OCI-LY3 (cell line): Measurements from ENCODE around the gene GDI1.

Experiments used
- H2AFZ ChIP-seq: fragments of 200-600, 300-600 bp; shearing (Covaris generic); 2 replicates; pipeline ENCODE4 v1.6.0; 2014; ENCODE audit warnings: antibody characterized with exemption, low read depth, low read length
- H3K27ac ChIP-seq: fragments of 200-600, 300-600 bp; sonication (generic); 2 replicates; pipeline ENCODE4 v1.5.1; 2014; ENCODE audit warnings: mild to moderate bottlenecking, low read length, moderate library complexity, mixed read lengths
- H3K27me3 ChIP-seq: fragments of 200-600, 300-600 bp; sonication (generic); 2 replicates; pipeline ENCODE4 v1.6.1; 2014; ENCODE audit warnings: low read depth, low read length, mixed read lengths
- H3K36me3 ChIP-seq: fragments of 200-600, 300-600 bp; sonication (generic); replicated peaks from 2 replicates; pipeline ENCODE3; 2014; ENCODE audit warnings: low read depth, low read length, mixed read lengths
- H3K4me1 ChIP-seq: fragments of 300-600, 200-600 bp; sonication (generic); 2 replicates; pipeline ENCODE4 v1.6.1; 2014; ENCODE audit warnings: low read length, mixed read lengths
- H3K4me2 ChIP-seq: fragments of 200-600, 300-600 bp; sonication (generic); 2 replicates; pipeline ENCODE4 v1.6.1; 2014; ENCODE audit warnings: low read length, mixed read lengths
- H3K4me3 ChIP-seq: fragments of 300-600, 200-600 bp; sonication (generic); 2 replicates; pipeline ENCODE4 v1.5.1; 2014; ENCODE audit warnings: antibody characterized with exemption, mild to moderate bottlenecking, low read length, moderate library complexity
- H3K79me2 ChIP-seq: fragments of 300-600, 200-600 bp; shearing (Covaris generic); 2 replicates; pipeline ENCODE4 v1.6.1; 2014; ENCODE audit warnings: mild to moderate bottlenecking, low read length, mixed read lengths
- H3K9ac ChIP-seq: fragments of 300-600, 200-600 bp; shearing (Covaris generic); 2 replicates; pipeline ENCODE4 v1.6.0; 2014; ENCODE audit warnings: mild to moderate bottlenecking, low read length, moderate library complexity
- H3K9me3 ChIP-seq: fragments of 200-600, 300-600 bp; shearing (Covaris generic); 2 replicates; pipeline ENCODE4 v1.6.1; 2014; ENCODE audit warnings: low read length, mixed read lengths; ENCODE audit not compliant: insufficient read depth
- H4K20me1 ChIP-seq: fragments of 200-600, 300-600 bp; sonication (generic); 2 replicates; pipeline ENCODE4 v1.6.1; 2016; ENCODE audit warnings: low read length, mixed read lengths; ENCODE audit not compliant: insufficient read depth
- CTCF ChIP-seq: fragments of 200-600, 300-600 bp; sonication (generic); IDR thresholded peaks from 2 replicates; pipeline ENCODE4 v1.5.1; 2014; ENCODE audit warnings: antibody characterized with exemption, low read length, low read depth
- EZH2phosphoT487 ChIP-seq: fragments of 200-600 bp; shearing (Covaris generic); IDR thresholded peaks from 2 replicates; pipeline ENCODE4 v1.6.1; 2018; ENCODE audit warnings: antibody characterized with exemption, mixed run types, low read depth

The GDI1 gene

GRCh38 chrX:154402622-154403127, 34.3 kb upstream of the GDI1 start:
- Histone ChIP-seq H3K9me3 (no peaks in the 10 kb centered on the region), H3K9ac (no peak overlapping the region), H3K36me3 (peaks cover 27% of the 10 kb centered on the region), H3K27ac (peak overlapping the region; percentile 28; the same call in 1 of the 2 replicates), H2AFZ (no peak overlapping the region), H3K4me3 (no peak overlapping the region), H3K27me3 (no peaks in the 10 kb centered on the region), H3K79me2 (peaks cover 20% of the 10 kb centered on the region), H3K4me2 (no peak overlapping the region), H3K4me1 (peaks cover 11% of the 10 kb centered on the region), H4K20me1 (peaks cover 11% of the 10 kb centered on the region; the same call in 1 of the 2 replicates)
- no peak for TF ChIP-seq EZH2phosphoT487
- no peak for TF ChIP-seq CTCF

GRCh38 chrX:154403192-154403591, 33.8 kb upstream of the GDI1 start:
- Histone ChIP-seq H3K79me2 (peaks cover 19% of the 10 kb centered on the region), H2AFZ (no peak overlapping the region), H3K4me3 (no peak overlapping the region), H3K27me3 (no peaks in the 10 kb centered on the region), H3K27ac (no peak overlapping the region), H3K4me2 (no peak overlapping the region), H3K4me1 (peaks cover 11% of the 10 kb centered on the region), H4K20me1 (peaks cover 11% of the 10 kb centered on the region; the same call in 1 of the 2 replicates), H3K9me3 (no peaks in the 10 kb centered on the region), H3K36me3 (peaks cover 27% of the 10 kb centered on the region), H3K9ac (no peak overlapping the region)
- TF ChIP-seq EZH2phosphoT487 (no peak), CTCF (no peak)

- Histone ChIP-seq H3K9me3 (no peaks in the 10 kb centered on the region), H3K9ac (no peak overlapping the region), H2AFZ (no peak overlapping the region), H3K36me3 (peaks cover 21% of the 10 kb centered on the region), H3K4me3 (no peak overlapping the region), H3K27ac (no peak overlapping the region), H3K27me3 (no peaks in the 10 kb centered on the region), H3K79me2 (peaks cover 12% of the 10 kb centered on the region), H4K20me1 (peaks cover 11% of the 10 kb centered on the region; the same call in 1 of the 2 replicates), H3K4me1 (peaks cover 11% of the 10 kb centered on the region), H3K4me2 (no peak overlapping the region)
- no peak for TF ChIP-seq CTCF
- no peak for TF ChIP-seq EZH2phosphoT487
Measured at GRCh38 chrX:154403858-154404257, 33.1 kb upstream of the GDI1 start.

DNA sequence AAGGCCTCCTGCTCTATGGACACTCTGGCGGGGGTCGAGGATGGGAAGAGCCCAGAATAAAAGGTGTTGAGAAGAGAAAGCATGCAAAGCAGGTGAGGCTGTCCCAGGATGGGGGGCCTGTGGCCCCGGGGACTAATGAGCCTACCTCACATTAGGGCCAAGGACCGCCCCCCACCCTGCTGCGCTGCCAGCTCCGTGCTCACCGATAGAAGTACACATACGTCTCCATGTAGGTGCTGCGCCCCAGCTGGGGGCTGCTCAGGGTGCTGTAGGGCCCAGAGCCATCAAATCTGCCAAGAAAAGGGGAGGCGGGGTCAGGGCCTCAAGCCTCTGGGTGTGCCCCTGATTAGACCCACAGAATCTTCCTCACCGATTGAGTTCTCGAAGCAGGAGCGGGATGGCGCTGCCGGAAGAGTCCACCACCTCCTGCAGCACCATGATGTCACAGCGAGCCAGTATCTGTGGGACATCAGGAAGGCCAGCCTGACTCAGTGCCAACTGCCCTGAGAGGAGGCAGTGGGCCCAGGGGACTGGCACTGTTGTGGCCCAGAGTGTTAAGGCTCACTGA, 32.2 kb upstream of the GDI1 start:
- Histone ChIP-seq H4K20me1 (peaks cover 11% of the 10 kb centered on the region; the same call in 1 of the 2 replicates), H3K27me3 (no peaks in the 10 kb centered on the region), H3K9me3 (no peaks in the 10 kb centered on the region), H3K27ac (no peak overlapping the region), H3K4me2 (no peak overlapping the region), H2AFZ (no peak overlapping the region), H3K4me3 (no peak overlapping the region), H3K36me3 (peaks cover 16% of the 10 kb centered on the region), H3K4me1 (peaks cover 3% of the 10 kb centered on the region), H3K9ac (no peak overlapping the region), H3K79me2 (peaks cover 4% of the 10 kb centered on the region)
- TF ChIP-seq EZH2phosphoT487: no peak
- no peak for TF ChIP-seq CTCF
